Stimulated activated CD4-positive, alpha-beta T cell treated with anti-CD3 and anti-CD28 coated beads, Interleukin-15, amount 100 ng/mL, for 24 hours (primary cell): ENCODE results near the gene PDXK.

Source experiments
- DNase-seq: peaks from one replicate; pipeline ENCODE4 v3.0.0-alpha.2; 2020

Gene PDXK

DNA sequence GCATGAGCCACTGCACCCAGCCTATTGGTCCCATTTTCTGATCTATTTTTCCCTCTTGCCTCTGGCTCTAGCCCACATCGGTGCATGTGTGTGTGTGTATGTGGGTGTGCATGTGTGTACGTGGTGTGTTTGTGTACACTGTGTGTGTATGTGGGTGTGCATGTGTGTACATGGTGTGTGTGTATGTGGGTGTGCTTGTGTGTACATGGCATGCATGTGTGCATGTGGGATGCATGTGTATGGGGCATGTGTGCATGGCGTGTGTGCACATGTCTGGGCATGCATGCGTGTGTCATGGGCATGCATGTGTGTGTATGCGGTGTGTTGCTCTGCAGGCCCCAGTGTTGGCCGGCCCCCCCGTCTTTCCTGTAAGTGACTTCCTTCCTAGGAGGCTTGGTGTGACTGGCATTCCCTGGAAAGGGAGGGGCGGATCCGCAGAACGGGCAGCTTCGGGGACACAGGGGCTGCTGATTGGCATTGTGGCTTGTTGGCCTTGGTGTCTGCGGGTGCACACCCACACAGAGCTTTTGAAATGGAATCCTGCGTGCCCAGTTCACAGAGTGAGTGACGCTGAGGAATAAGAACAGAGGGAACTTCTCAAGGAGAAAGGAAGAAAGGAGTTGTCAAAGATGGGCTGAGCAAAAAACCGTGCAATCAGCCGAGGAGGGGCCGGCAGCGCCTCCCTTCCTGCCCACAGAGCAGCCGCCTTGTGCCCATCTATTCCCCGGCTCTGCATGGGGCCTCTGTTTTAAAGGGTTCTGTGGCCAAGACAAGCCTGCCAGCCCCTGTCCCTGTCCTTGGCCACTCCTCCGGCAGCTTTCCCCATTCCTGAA lies 8.0 kb downstream of the PDXK start:
- DNase-seq: no peak

DNA sequence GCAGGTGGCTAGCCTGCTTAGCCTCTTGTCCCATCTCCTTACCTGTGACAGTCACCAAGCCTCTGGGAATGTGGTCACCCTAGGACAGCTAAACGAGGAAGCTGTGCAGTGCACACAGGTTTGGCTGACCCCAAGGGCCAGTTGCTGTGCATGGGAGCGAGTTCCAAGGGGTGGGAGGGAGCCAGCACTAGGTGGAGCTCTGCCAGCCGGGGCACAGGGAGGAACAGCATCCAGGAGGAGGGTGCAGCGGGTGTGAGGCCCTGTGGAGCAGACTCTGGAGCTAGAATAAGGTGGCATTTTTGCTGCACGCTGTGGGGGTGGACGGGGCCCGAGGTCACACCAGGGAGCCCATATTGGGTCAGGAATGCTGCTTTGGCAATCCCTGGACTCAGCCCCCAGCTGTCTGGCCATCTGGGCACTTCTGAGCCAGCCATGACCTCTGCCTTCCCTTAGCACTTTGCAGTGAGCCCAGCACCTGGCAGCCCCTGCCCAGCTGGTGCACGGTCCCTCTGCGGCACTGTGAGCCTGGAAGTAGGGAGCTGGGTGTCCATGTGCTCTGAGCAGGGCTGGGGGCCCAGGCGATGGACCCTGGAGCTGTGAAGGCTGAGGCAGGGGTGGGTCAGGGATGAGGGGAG lies 8.7 kb downstream of the PDXK start:
- no peak for DNase-seq

DNA sequence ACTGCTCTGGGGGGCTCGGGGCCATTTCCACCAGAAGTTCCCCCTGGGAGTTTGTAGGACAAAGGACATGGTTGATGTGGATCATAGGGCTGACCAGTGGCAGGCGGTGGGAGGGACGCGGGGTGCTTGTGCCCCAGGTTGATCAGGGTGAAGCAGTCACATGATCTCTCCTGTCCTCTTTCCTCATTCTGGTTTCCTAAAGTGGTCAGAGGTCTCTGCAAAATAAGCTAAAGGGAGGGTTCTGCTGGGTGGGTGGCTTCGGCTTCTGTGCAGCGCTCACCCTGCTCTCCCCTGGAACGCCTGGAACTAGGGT lies 9.2 kb downstream of the PDXK start:
- DNase-seq: no peak

DNA sequence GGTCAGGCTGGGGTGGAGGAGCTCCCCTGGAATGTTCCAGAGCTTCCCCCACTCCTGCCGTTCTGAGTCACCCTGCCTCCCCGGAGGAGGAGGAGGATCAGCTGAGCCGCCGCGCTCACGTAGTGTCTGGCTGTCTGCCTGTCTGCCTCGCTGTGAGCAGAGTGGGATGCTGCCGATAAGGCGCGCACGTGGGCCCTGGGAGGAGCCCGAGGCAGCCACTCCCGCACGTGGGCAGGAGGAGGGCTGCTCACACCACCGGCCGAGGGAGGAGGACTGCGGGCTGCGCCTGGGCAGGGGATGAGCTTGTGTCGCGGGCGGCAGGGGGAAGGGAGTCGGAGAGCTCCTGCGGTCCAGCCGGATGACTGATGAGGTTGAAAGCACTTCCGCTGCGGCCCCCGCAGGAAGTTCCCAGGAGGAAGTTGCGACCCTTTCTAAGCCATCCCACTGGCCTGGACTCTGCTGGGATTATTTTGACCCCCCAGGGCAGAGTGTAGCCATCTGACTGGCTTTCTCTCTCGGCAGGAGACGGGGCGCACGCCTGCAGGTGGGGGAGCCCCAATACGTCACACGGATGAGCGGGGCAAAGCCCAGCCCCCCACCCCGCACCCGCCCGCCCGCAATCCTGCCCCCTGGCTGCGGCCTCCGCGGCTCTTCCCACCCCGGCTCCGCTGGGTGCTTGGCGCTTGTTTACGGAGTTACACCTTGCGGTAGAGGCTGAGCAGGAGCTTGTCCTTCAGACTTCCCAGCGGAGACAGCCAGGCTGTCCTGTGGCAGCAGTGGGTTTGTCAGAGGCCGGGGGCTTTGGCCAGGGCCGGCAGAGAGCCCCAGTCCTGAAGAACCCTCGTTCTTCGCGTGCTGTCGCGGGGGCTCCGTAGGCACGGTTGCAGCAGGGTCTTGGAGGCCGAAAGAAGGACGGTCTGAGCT lies 9.8 kb downstream of the PDXK start:
- peak; percentile 93 for DNase-seq

DNA sequence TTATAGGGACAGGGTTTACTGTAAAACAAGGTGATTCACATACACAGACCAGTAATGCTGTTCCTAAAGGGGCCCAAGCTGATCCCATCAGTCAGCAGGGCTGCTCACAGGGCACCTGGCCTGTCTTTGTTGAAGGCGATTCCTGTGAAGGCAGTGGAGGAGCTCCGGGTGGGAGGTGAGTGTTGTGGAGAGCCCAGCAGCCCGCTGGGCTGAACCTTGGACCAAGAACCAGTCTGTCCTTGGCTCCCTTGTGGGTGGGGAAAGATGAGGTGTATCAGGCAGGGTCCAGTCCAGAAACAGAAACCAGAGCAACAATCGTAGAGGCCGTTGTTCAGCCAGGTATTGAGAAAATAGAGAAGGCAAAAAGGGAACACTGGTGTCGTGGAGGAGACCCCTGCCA lies 12.5 kb downstream of the PDXK start:
- DNase-seq: no peak

DNA sequence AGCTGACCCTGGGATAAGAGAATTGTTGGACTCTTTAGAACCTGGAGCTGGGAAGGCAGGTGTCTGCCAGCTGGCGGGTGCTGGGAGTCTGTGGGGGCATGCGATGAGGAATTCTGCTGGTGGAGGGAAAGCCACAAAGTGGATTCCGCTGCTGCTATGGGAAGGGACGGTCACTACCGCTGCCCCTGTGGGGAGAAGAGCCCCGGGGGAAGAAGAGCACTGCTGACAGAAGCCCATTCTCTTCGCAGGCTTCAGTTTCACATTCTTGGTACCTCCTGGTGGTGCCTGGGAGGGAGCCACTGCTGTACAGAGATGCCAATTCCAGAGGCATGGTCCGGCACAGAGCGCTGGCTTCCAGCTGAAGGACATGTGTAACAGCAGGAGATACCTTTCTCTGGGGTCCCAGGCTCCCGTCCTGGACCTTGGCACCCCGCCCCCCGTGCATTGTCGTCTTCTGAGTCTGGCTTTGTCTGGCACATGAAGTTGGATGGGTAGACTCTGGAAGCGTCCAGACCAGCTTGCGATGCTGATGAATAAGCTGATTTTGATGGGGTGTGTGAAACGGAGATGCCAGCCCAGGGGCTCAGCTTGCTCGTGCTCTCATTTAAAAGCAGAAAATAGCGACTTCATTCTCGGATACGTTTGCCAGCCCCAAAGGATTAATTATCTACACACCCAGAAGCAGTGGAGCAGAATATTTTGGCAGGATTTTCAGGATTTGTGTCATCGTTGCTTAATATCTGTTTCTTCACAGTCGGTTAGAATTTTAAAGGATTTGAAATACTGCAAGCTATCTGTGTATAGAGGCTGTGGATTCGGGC lies 13.2 kb downstream of the PDXK start:
- no peak for DNase-seq

DNA sequence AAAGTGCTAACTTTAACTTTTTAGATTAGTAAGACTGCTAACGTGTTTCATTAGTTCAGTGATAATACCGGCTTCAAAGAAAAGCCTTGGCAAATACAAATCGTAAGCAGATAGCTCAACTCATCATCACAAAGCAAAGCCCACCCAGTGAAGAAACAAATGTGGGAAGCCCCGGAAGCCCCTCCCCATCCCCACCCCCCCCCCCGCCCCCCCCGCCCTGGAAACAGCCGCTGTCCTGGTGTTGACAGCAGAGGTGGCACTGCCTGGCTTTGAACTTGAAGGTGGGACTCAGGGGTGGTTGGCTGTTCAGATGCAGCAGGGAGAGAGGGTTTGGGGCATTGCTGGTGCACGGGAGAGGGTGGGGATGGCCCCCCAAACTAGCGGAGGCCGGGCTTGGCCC lies 14.1 kb downstream of the PDXK start:
- DNase-seq: no peak

DNA sequence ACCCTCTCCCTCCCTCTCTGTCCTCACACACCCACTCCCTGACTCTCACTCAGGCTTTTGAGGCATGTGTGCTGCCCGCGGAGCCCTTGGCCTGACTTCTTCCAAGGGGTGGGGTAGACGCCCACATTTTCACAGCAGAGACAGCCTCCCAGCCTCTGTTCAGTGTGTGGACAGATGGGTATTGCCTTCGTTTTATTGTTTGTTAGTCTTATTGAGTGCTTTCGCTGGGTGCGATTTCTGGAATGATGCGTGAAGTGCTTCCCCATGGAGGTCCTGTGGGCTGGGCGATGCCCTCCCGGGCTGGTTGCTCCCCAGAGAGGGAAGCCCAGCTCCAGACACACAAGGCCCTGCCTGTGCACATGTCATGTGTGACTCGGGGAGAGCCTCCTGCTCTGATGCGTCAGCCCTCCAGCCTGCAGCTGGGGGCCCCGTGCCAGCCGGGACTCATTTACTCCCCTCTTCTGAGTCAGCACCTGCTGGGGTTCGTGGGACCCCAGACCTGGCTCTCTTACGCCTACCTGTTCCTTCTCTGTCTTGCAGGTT lies 14.7 kb downstream of the PDXK start:
- DNase-seq: peak; percentile 33

DNA sequence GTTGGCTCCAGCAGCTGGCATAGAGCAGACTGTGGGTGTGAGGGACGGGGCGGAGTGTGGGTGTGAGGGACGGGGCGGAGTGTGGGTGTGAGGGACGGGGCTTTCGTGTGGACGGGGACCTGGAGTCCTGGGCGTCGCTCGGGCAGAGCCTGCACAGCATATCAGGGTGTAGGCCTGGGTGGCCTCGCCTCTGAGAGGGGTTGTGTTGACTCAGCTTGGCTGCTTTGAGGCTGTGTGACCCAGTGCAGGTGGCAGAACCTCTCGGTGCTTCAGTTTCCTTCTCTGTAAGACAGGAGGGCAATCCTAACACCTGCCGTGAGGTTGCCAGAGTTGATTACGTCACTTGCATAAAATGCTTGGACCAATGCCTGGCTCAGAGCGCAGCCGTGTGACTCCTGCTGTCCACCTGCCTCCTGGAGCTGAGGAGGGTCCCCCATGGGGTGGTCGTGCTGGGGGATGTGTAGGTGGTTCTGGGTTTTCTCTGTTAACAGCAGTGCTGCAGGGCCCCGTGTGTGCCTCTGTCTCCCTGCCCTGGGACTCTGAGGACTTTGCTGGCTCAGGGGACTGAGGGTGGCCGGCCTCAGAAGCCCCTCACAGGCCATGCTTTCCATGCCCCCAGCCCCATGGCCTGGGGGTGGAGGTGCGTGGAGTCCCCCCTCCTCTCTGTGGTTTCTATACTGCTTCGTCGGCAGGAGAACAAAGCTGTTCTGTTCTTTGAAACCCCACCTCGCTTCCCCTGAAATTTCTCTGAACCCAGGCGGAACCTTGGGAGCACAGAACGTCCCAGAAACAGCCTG lies 15.4 kb downstream of the PDXK start:
- peak; percentile 36 for DNase-seq

DNA sequence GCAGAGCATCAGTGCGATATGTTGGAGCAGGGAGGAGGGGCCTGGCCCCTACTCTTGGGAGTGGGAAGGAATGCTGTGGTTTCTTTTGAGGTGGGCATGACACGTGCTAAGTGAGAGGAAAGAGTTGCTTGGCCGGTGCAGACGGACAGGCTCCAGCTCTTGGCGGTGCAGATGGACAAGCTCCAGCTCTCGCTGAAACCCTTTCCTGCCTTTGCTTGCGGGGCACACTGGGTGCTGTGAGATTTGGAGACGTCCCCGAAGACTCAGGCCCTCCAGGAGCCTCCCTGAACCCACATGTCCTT lies 15.9 kb downstream of the PDXK start:
- no peak for DNase-seq

DNA sequence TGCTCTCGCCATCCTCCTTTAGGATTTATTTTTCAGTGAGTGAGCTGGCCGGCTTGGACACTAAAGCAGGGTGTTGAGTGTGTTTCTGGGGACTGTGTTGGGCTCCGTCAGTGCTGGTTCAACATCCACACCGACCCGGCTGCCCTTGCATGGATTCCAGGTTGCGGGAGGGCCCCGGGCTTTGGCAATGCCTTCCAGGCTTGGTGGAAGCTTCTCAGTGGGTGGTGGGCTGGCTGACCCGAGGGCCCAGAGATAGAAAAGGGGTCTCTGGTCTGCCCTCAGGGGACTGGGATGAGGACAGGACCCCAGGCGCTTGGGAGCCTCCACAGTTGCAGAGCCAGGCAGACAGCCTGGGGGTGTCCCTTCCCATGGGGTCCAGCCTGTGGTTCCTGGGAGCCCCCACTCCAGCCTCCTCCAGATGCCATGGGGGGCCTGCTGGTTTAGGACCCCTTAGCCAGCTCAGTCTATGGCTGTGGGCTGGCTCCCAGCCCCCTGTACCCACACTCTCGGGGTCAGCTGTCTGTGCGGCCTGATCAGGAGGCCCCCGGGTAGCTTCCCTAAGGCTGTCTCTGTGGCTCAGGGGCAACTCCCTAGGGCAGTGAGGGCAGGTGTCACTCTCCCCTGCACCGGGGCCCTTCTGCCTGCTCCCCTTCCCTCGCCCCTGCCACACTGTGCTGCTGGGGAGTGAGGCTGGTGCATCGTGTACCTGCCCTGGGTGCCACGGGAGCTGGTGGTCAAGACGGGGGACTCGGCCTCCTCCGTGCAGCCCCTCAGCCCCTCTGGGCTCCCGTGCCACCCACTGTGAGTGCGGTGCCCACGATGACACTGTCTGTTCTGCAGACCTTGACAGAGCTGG lies 16.5 kb downstream of the PDXK start:
- no peak for DNase-seq

DNA sequence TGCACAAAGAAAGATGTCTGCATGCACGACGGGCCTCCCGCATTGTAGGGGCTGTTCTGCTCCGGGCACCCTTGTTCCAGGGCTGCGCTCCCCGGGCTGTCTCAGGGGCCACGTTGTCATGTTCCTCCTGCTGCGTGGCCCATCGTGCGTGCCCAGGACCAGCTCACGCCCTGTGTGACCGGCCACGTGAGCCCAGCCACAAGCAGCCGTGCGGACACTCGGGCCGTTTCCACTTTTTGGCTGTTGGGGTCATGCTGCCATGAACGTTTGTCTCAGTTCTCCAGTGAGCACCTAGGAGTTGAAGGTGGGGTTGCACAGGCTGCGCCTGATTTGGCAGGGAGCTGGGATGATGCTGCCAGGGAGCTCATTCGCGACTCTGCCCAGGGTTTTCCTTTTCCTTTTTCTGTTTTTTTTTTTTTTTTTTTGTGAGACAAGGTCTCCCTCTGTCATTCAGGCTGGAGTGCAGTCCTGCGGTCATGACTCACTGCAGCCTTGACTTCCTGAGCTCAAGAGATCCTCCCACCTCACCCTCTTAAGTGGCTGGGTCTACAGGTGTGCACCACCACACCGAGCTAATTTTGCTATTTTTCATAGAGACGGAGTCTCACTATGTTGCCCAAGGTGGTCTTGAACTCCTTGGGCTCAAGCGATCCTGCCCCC lies 17.4 kb downstream of the PDXK start:
- no peak for DNase-seq

DNA sequence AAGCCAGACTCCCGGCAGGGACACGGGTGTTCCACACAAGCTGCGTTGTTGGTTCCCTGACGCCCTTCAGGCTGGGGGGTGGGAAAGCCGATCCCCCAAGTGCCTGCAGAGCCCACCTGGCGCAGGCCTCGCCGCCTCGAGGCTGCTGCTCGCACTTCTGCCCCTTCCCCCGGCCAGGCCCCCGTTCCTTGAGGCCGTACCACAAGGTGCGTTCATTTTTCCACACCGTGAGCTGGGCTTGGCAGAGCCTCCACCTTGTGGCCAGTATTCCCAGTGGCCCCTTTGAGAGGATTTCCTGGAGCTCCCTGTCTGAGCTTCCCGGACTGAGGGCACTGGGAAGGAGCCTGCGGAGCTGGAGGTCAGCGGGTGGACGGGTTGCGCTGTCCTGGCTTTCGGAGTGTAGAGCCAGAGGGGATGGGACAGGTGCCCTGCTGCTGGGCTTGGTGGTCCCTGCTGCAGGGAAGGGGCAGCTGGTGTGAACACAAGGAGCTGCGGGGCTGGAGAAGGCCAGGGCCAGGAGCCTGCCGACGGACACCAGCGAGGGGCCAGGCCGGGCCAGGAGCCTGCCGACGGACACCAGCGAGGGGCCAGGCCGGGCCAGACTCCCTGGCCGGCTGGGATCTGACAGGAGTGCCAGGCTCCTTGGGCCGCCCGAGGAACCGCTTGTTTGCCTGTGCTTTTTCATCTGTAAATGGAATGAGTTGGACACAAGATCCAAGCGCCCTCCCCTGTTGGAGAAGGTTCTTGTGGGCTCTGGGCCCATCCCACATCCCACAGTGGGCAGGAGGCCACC lies 18.4 kb downstream of the PDXK start:
- DNase-seq: no peak

DNA sequence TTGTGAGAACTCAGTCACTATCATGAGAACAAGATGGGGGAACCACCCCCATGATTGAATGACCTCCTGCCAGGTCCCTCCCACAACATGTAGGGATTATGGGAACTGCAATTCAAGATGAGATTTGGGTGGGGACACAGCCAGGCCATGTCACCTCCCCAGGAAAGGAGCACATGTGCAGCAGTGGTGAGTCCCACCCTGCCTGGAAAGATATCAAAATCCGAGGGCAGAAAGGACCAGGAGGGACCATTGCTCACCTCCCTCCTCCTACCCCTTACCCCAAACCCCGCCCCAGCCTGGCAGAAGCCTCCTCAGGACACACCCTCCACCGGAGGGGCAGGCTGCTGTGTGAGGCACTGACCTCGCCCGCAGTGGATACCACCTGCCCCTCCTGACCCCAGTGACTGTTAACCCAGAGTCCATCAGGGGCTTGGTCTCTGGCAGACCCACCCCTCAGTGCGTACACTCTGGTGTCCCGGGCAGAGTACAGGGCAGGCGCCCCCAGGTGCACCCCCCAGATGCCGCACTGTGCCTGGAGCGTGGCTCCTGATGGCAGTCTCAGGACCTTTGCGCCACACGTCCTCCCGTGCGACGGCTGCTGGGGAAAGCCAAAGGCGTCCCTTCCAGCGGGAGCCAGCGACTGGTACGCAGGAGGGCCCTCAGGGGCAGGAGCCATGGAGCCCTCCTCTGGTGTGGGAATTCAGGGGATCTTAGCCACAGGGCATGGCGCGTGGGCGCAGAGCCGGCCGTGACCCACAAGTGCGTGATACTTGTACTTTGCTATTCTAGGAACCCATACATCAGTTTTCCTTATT lies 20.9 kb downstream of the PDXK start:
- DNase-seq: no peak

DNA sequence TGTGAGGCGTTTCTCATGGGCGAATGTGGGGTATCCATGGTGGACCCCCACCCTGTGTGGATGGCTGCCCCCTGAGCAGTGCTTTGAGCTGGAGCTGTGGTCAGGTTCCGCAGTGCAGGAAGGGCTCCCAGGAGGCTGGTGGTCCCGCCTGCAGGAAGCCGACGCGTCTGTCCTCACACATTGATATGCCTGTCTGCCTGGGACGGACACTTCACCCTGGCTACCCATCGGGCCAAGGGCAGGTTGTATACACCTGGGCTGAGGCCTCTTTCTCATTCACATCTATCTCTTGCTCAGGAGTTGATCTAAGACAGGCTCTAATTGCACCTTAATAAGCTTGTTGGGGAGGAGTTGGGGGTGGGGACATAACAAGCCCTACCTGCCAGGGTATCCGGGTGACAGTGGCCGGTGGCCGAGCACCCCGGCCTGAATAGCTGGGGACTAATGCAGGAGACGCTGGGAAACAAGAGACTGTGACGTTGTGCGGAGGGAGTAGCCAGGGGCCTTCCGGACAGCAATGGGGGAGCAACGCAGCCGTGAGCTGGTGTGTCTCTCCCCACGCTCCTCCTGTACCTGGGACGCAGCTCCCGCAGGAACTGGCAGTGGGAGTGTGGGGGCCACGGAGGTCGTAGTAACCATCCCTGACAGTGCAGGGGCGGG lies 21.7 kb downstream of the PDXK start:
- no peak for DNase-seq

DNA sequence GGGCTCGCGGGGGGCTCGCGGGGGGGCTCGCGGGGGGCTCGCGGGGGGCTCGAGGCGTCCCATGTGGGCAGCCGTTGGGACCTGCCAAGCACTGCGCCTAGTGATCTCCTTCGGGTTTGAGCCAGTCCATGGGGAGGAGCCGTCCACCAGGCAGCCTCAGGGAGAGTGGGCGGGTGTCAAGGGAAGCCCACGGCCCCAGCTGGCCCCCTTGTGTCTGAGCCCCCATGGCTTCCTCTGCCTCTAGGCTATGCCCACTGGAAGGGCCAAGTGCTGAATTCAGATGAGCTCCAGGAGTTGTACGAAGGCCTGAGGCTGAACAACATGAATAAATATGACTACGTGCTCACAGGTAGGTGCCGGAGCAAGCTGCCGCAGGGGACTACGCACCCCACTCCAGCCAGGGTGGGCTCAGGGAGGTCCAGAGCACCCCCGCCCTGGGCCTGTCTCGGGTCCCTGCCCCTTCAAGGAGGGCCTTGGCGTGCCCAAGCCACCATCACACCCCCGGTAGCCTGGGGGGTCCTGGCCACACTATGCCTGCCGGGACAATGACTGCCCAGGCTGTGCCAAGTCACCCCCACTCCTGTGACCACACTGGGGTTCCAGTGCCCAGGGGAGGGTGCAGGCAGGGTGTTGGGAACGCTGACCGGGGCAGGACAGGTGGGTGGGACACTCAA lies 22.6 kb downstream of the PDXK start:
- no peak for DNase-seq

DNA sequence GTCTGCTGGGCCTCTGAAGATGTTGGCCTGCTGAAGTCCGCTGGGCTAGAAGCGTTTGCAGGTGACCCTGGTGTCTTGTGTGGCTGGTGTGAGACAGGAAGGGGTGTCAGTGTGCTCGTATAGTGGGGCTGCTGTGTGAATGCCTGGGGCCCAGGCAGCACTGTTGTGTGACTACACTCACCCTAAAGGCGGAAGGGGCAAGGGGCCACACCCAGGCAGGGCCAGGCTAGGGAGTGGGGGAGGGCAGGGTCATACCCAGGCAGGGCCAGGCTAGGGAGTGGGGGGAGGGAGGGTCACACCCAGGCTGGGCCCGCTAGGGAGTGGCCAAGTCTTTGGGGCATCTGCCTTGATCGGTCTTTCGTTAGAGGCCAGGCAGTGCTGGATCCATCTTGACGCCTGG lies 25.0 kb downstream of the PDXK start:
- no peak for DNase-seq
